GM18861 (cell line): ENCODE data around the gene PGM2.
"Not testable (repeated sequence)": the region's sequence is repeated elsewhere in the genome, so short reads cannot be mapped to it uniquely, and the experiment has no call there.

Source experiments
- ATAC-seq: cut with Tn5 transposase; IDR thresholded peaks from one replicate; pipeline ENCODE4 v1.9.1; 2021; ENCODE audit not compliant: unreplicated experiment

Gene PGM2

DNA sequence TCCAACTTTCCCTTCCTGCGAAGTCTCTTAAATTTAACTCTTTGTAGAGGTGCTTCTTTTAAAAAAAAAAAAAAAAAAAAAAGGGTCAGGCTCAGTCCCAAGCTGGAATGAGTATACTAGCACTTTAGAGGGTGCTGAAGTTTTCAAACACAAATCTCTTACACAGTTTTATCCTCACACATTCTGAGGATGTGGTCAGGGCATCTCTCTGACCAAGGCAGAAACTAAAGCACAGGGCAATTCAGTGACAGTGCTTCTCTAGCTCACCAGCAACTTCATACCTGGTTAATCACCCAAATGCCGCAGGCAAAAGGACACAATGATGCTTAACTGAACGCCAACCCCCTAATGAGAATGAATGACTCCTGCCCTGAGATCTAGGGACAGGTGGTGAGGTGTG, 9.8 kb upstream of the PGM2 start:
- ATAC-seq = no peak

DNA sequence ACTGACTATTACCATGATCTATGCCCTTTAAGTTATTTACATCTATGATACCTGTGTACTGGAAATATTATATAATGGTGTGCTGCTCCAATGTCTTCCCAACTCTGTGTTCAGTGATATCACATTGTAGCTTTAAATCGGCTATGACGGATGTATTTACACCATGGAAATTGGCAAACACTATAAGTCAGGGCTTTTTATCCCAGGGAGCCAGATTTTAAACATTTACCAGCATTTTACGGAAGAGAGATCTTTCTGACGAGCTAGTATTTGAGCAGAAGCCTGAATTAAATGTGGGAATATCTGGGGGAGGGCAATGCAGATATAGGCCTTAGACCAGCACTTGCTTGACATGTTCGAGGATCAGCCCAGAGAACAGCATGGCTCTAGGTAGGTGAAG, 7.7 kb upstream of the PGM2 start:
- no peak for ATAC-seq

DNA sequence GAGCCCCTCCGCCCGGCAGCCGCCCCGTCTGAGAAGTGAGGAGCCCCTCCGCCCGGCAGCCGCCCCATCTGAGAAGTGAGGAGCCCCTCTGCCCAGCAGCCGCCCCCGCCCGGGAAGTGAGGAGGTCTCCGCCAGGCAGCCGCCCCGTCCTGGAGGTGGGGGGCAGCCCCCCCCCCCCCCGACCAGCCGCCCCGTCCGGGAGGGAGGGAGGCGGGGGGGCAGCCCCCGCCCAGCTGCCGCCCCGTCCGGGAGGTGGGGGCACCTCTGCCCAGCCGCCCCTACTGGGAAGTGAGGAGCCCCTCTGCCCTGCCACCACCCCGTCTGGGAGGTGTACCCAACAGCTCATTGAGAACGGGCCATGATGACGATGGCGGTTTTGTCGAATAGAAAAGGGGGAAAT, 6.0 kb upstream of the PGM2 start:
- not testable (repeated sequence) for ATAC-seq

DNA sequence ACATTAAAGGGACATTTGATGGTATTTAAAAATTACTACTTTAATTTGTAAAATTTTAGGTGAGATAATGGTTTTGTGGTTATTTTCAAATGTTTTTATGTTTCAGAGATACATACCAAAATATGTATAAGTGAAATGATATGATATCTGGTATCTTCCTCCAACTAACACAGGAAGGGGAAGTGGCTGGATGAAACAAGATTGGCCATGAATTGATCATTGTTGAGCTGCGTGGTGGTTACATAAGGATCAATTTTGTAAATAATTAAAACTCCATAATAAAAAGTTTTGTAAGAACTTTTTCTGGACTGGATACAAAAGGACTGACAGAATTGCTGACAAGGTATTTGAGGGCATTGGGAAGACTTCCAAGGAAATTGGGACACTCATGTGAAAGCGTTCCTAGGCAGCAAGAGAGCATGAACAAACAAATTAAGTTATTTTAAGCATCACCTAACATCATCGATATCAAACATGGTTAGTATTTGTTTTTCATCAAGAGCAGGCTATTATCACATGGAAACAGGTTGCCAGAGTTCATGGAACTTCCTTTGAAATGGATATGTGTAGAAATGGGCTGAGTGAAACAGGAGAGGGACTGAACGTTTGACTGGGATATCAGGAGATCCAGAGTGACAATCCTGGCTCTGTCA, 4.4 kb upstream of the PGM2 start:
- no peak for ATAC-seq

DNA sequence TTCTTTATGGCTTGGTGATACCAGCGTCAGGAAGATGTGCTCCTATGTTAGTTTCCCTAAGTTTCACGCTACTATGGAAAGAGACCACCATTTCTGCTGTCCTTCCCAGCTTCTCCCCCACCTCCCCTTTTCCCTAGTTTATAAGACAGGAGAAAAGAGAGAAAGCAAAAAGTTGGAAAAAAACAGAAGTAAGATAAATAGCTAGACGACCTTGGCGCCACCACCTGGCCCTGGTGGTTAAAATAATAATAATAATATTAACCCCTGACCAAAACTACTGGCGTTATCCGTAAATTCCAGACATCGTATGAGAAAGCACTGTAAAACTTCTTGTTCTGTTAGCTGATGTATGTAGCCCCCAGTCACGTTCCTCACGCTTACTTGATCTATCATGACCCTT, 985 bp upstream of the PGM2 start:
- ATAC-seq = not testable (repeated sequence)

DNA sequence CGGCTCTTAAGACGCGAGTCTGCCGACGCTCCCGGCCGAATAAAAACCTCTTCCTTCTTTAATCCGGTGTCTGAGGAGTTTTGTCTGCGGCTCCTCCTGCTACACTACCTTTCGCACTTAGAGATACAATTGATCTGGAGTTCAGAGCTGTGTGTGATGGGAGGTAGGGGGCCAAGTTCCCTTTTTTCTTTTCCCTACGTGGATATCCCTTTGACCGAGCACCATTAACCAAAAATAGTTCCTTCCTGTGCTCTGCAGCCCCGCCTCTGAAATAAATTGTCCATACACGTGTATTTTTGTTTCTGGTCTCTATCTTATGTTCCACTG, 555 bp upstream of the PGM2 start:
- no peak for ATAC-seq

DNA sequence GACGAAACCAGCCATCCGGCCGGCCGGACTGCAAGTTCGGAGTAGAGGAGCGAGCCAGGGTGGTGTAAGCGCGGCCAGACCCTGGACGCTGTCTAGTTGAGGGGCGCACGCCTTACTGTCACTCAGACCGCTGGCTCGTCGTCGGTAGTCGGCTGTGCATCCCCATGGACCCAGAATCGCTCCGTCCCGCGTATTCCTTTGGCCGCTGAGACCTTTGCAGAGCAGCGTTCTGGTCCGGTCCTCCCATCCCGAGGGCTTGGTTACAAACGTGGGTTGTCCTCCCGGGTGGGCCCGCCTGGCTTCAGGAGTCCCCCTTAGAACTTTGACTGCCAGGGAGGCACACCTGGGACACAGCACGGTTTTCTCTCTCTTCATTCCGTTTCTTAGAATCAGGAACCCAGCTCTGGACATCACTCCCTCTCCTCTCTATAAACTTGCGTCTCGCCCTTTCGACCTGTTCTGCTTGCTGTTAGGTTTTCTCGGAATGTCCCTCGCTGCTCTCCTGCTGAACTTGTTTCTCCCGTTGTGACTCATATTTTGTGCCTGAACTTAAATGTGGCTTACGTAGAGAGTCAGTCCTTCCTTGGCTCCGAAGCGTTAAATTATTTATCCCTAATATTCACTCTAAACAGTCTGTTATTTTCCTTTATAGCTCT, 672 bp downstream of the PGM2 start:
- ATAC-seq = peak; percentile 27

- ATAC-seq = no peak
These were observed 1.4 kb downstream of the PGM2 start for GRCh38 chr4:37827802-37828321.

GRCh38 chr4:37828843-37829242, 2.4 kb downstream of the PGM2 start:
- no peak for ATAC-seq

DNA sequence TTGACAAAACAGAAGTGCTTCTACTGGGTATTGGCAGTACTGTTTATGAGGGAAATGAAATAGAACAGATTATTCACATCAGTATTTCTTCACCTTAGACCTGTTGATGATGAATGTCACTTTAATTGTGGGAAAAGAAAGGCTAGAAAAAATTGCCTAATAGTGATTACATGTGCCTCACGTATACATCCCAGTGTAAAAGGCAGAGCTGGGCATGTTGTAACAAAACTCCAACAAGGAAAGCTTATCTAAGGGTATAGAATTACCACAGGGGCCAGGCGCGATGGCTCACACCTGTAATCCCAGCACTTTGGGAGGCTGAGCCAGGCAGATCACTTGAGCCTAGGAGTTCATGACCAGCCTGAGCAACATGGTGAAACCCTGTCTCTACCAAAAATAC, 4.2 kb downstream of the PGM2 start:
- no peak for ATAC-seq

- ATAC-seq = no peak
These were observed 8.5 kb downstream of the PGM2 start for GRCh38 chr4:37835031-37835430.

DNA sequence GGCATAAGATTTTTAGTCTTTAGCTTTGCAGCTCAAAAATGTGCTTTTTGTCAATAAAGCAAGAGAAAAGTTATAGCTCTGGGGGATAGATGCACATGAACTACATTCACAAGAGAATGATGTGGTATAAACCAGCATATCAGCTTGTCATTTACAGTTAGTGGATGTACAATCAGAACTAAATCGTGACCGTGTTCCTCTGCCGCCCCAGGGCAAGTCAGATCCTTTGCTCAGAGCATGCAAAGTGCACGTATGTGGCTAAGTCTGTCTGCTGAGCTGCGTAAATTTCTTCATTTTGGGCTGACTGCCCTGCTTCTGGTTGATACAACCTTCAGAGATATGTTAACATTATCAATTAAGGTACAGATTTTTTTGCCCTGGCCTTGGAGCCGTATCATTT, 9.3 kb downstream of the PGM2 start:
- no peak for ATAC-seq

DNA sequence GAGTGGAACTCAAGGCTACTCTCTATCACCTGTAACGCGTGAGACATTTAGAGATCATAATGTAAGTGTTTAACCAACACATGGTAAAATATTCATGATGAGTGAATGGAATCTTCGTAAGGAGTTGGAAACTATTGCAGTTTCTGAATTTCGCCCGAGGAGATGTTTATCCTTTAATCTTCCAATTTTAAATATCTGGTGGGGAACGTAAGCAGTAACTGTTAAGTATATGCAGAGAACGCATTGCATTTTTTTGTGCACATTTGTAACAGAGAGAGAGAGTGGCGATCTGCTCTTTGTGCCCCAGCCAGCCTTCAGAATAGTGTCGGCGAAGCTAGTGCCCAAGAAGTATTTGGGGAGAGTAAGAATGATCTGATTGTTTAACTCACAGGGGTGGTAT, 9.8 kb downstream of the PGM2 start:
- no peak for ATAC-seq

- ATAC-seq = no peak
These were observed 10.5 kb downstream of the PGM2 start for GRCh38 chr4:37836838-37837440.

- ATAC-seq = no peak
These were observed 11.0 kb downstream of the PGM2 start for GRCh38 chr4:37837446-37837845.

DNA sequence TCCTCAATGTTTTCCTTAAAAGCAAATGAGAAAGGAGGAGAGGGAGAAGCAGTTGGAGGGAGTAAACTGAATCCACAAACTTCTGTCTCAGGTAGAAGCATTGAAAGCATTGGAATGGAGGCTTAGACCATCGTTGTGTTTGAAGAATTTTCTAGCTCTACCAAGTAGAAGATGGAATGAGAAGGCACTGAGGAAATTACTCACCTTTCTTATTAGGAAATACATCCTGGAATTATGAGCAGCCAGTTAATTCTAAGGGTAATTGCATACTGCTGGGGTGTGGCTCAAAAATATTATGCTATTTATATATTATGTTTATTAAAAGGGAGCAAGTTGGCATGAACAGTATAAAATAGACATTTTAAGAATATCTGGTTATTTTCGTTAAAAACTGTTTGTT, 12.9 kb downstream of the PGM2 start:
- no peak for ATAC-seq

GRCh38 chr4:37844204-37844603, 17.7 kb downstream of the PGM2 start:
- no peak for ATAC-seq

DNA sequence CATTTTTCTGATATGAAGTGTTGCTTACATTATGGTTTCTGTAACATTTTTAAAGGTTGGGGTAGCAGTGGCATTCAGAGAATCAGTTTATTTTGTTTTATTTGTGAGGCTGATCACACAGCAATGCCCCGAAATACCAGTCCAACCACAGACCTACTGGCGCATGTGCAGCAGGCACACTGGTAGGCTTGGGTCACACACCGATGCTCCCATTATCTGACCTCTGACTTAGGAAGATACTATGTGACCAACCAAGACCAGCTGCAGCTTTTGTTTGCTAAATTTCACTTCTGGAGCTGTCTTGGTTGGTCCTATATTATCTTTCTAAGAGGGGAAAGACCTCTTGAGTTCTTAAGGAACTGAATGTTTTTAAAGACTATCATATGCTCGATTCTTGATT, 18.7 kb downstream of the PGM2 start:
- ATAC-seq = no peak

- ATAC-seq = no peak
These were observed 20.9 kb downstream of the PGM2 start for GRCh38 chr4:37847311-37847884.

DNA sequence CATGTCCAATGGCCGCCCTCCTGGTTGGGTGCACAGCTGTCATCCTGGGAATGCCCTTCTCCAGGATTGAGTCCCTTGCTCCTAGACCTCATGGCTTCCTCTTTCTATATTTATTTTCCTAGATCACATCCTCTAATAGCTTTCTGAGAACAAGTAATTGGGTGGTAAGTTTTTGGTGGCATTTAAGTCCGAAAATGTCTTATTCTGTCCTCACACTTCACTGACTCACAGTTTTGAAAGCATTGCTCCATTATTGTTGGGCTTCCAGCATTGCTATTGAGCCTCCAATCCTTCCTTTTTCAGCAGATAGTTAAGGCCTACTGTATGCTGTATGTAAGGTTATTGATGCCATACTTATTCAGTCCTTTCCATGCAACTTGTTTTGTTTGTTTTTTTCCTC, 25.9 kb downstream of the PGM2 start:
- ATAC-seq = no peak

- no peak for ATAC-seq
These were observed 31.6 kb downstream of the PGM2 start for GRCh38 chr4:37858112-37858511.

DNA sequence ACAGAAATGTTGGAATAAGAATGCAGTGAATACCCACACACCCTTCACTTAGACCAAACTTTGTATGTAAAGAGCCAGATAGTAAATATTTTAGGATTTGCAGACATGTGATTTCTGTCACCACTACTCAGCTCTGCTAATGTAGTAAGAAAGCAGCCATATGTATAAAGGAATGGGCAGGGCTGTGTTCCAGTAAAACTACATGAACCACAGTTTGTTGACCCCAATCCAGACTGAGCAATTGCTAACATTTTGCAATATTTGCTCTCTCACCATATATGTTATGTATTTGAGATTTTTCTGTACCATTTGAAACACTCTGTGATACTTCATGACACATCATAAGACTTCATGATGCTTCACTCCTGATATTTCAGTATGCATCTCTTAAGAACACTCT, 32.4 kb downstream of the PGM2 start:
- no peak for ATAC-seq
